Occipital lobe (tissue), 2 donors: Measurements from ENCODE around the gene ACACA. TPM values are rescaled to one million over a fixed set of nuclear protein-coding genes. Genes with fewer than 3 reads are reported as not detected.

Experiments
- DNase-seq: peaks from one replicate; lab custom pipeline; 2025; lab: John Stamatoyannopoulos, UW
- total RNA-seq: library from RNA; depleted of rRNA; stranded (reverse); fragments of >200 nt; gene quantifications from one replicate; pipeline ENCODE4 v1.2.3, GENCODE V29; 2014

ACACA gene
- total RNA-seq, 1 donor from 2014 or later = 92.0 TPM

GRCh38 chr17:37134050-37134449 is 272.6 kb downstream of the ACACA start:
- no peak for DNase-seq

GRCh38 chr17:37133136-37133535 is 273.5 kb downstream of the ACACA start:
- no peak for DNase-seq

- no peak for DNase-seq
These were observed 274.7 kb downstream of the ACACA start for GRCh38 chr17:37131669-37132611.

- no peak for DNase-seq
These were observed 275.6 kb downstream of the ACACA start for GRCh38 chr17:37130984-37131446.

- DNase-seq = no peak
These were observed 281.8 kb downstream of the ACACA start for GRCh38 chr17:37124821-37125173.

GRCh38 chr17:37123941-37124820 is 282.5 kb downstream of the ACACA start:
- no peak for DNase-seq

GRCh38 chr17:37123386-37123785 is 283.2 kb downstream of the ACACA start:
- no peak for DNase-seq

- DNase-seq = no peak
These were observed 285.0 kb downstream of the ACACA start for GRCh38 chr17:37121616-37122015.

GRCh38 chr17:37118366-37119137 is 288.1 kb downstream of the ACACA start:
- no peak for DNase-seq

GRCh38 chr17:37117373-37118142 is 289.1 kb downstream of the ACACA start:
- no peak for DNase-seq

- no peak for DNase-seq
These were observed 289.9 kb downstream of the ACACA start for GRCh38 chr17:37116671-37117185.

GRCh38 chr17:37111329-37111728 is 295.3 kb downstream of the ACACA start:
- peak; percentile 13 for DNase-seq

- no peak for DNase-seq
These were observed 295.9 kb downstream of the ACACA start for GRCh38 chr17:37110746-37111145.

GRCh38 chr17:37109731-37110710 is 296.6 kb downstream of the ACACA start:
- DNase-seq = no peak

GRCh38 chr17:37109106-37109505 is 297.5 kb downstream of the ACACA start:
- DNase-seq = no peak

- peak; percentile 62 for DNase-seq
These were observed 299.1 kb downstream of the ACACA start for GRCh38 chr17:37107406-37108083.

GRCh38 chr17:37106049-37106448 is 300.6 kb downstream of the ACACA start:
- no peak for DNase-seq

- no peak for DNase-seq
These were observed 303.4 kb downstream of the ACACA start for GRCh38 chr17:37103231-37103630.

GRCh38 chr17:37101306-37101705 is 305.3 kb downstream of the ACACA start:
- DNase-seq = no peak
